ENCODE results near the gene MAGI1.

GRCh38 chr3:65915477-65915876 lies 123.2 kb downstream of the MAGI1 start:
- TF ChIP-seq GATA3 (IDR thresholded peaks at IDR 0.05; ENCODE audit: low read depth, low read length) (no peak), GATA2 (IDR thresholded peaks at IDR 0.05; ENCODE audit: low read depth, low read length) (no peak)

Data from SH-SY5Y (cell line).